NCI-H345 (cell line): ENCODE measurements around the gene TMCC2.
A peak's percentile ranks its signal among the peaks of the same experiment; 100 is the strongest.

Experiments used
- DNase-seq: peaks from one replicate; lab custom pipeline; 2025; lab: John Stamatoyannopoulos, UW

The TMCC2 gene

DNA sequence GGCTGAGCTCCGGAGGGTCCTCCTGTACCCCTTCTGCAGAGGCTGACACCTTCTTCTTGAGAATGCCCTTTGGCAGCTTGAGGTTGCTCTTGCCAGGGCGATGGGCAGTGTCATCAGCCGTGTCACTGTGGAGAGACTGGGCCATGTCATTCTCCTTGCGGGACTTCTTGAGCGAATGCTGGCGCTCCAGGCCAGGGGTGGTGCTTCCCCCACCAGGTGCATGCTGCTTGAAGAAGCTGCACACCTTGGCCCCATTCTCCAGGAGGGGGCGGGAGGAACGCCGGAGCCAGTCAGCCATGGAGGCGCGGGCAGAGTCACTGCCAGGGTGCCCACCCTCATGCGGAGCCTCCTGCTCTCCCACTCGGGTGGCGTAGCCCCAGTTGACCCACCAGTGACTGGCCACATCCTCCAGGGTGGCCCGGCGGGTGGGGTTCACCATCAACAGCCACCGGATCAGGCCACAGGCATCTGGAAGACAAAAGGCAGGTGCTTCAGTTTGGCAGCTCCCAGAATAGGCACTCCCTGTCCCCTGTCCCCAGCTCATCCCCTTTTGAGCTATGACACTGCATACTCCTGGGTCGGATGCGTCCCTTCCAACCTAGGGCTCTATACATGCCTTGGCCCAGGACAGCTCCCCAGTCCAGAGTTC lies 76.4 kb downstream of the TMCC2 start:
- no peak for DNase-seq

DNA sequence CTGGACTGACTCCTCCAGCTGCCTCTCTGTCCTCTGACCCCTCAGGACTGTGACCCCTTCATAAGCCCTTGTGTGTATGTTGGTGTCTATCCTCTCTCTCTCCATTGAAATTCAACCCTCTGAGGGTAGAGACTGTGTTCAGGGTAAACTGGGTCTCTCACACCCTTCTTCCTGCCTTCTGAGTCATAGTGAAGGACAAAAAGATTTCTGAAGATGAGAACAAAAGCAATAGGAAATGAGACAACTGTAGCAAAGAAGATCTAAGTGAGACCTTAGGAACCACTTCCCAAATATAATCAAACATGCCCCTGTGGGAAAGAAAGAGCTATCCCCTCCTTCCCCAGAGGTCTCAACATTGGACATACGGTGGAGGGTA lies 76.9 kb downstream of the TMCC2 start:
- no peak for DNase-seq

DNA sequence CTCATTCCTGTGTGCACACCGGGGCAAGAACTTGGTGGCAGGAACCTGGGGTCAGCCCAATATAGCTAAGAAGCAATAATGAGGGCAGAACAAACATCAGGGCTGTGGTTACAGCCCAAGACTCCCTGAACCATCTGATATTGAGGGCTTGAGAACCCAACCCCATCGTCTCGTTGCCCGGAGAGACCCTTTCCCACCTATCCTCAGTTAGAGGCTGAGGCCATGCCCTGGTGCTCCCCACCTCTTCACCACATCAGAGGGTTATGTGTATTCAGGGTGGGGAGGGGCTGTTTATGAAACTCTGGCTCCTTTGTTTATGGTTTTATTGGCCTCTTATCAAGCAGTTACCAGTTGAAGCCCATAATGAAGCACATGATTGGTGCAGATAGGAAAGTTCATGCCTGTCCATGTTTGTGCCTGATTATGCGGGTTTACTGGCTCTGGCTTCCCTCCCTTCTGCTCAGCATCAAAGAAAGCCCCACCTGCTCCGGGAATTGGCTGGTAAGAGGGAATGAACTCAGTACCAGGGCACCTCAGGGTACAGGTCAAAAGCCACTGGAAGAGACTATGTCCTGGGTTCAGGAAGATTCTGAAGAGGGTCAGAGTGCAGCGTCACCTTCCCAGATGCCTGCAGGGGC lies 79.3 kb downstream of the TMCC2 start:
- DNase-seq, result no peak

DNA sequence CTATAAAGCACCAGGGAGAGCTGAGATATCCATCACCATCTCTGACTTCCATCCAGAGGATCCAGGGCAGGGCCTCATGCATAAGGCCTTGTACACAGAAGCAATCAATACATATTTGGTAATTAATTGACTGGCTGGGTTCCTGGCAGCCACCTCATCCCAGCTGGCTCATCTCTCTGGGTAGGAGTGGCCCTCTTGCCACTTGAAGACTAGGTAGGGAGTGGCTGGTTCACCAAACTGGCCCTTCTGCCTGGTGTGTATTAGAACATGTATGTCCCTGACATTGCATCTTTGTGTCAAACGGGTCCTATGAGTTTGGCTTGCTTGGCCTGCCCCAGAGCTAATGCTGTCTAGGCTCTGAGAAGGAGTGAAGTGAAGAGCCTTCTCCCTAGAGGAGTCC lies 82.0 kb downstream of the TMCC2 start:
- no peak for DNase-seq

DNA sequence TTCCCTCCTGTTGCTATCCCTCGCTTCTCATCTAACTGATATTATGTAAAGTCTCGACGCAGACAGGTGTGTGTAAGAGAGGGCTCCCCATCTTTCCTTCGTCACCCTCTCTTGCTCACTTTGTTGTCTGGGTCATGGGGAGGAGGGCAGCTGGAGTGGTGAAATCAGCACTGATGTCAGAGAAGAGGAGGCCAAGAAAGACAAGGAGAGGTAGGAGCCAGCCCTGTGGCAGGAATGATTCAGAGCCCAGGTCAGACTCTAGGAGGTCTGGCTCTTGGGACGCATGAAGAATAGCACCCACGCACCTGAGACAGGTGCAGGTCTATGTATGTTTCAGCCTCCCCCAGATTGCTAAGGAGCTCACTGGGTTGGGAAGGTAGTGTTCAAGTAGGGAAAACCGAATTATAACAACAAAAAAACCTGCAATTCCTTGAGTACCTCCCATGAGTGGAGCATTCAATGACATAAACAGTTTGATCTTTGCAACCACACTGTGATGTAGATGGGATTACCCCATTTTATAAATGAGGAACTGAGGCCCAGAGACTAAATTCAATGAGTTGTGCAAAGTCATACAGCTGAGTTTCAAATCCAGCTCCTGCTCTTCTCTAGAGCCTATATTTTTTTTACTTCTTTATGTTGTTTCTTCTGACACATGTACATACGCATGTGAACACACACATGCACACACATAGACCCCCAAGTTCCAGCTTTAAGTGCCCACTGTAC lies 83.4 kb downstream of the TMCC2 start:
- no peak for DNase-seq

DNA sequence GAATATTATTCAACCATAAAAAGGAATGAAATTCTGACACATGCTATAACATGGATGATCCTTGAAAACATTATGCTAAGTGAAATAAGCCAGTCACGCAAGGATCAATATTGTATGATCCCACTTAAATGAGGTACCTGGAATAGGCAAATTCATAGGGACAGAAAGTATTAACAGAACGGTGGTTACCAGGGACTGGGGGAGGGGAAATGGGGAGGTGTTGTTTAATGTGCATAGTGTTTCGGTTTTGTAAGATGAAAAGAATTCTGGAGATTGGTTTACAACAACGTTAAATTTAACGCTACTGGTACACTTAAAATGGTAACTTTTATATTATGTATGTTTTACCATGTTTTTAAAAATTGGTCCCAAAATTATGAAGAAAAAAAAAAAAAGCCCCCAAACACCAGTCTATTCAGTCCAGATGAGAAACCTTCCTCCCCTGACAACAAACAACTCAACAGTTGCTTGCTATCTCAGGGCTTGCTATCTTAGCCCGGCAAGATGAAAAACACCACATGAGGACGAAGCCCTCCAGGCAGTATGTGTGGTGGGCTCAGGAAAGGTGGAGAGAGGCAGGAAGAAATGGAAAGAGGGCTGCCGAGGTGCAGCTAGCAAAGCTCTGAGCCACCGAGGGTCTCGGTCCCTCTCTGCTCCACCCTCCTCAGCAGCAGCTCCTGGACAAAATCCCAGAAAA lies 85.3 kb downstream of the TMCC2 start:
- no peak for DNase-seq

DNA sequence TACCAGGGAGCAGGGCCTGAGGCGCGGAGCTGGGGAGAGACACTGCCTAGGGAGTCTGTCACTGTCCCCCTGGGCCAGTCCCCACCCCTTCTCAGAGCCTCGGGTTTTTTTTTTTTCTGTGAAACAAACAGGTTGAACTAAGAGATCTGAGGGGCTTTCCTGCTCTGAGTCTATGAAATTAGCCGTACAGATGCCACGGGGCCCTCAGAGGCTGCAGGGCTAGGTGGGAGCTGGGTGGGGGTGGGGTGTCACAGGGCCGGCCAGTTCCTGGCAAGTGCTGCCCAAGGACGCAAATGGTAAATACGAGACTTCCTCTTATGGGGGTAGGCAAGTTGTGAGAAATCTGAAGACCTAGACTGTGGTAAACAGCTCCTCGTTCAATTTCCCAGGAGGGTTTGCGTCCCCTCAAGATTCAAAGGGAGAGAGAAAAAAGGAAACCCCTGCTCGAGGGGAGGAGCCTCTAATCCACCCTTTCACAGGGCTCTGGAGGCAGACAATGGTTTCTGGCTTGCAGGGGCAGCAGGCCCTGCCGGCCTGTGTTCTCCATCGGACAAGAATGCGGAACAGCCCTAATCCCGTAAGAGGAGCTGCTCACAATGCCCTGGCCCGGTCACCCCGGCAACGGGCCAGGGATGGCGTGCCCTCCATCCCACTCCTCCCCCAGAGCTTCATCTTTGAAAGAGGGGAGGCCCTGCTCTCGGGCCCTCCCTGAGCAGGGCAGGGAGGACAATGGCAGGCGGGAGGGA lies 86.0 kb downstream of the TMCC2 start:
- DNase-seq, result peak; percentile 22

DNA sequence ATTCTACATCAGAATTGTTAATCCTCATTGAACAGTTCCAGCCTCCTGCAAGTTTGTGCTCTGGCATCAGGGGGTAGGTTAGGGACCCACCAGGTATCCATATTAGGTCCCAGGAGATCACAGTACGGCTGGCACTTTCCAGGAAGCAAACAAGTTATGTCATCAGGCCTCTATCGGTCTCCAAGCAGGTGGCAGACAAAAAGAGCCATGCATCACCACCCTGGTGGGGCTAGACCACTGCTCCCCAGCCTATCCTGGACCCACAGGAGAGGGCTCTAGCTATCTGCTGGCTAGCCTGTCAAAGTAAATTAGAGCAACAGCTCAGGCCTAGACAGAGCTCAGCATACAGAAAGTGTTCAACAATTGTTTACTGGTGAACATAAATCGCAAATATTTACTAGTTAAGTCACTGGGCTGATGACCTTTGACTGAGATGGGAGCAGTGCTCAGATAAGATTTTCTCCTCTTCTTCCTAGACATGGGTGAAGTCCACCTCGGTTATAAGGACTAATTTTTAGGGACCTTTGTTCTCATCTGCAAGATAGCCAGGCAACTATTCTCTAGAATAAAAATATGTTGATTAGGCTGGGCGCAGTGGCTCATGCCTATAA lies 87.4 kb downstream of the TMCC2 start:
- DNase-seq, result peak; percentile 39

DNA sequence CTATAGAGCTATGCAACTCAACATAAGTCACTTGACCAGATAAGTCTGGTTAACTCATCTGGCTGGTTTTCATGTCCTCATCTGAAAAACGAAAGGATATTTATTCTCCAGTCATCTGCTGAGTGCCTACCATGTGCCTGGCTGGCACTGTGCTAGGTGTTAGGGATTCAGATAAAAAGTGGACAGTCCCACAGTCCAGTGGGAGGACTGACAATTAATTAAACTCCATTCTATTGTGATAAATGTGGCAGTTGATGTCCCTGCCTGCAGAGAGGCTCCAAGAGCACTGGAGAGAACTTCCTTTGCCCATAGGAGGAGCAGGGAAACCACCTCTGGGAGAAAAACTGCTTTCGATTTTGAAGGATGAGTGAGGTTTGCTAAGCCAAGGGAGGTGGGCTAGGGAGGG lies 88.4 kb downstream of the TMCC2 start:
- no peak for DNase-seq

DNA sequence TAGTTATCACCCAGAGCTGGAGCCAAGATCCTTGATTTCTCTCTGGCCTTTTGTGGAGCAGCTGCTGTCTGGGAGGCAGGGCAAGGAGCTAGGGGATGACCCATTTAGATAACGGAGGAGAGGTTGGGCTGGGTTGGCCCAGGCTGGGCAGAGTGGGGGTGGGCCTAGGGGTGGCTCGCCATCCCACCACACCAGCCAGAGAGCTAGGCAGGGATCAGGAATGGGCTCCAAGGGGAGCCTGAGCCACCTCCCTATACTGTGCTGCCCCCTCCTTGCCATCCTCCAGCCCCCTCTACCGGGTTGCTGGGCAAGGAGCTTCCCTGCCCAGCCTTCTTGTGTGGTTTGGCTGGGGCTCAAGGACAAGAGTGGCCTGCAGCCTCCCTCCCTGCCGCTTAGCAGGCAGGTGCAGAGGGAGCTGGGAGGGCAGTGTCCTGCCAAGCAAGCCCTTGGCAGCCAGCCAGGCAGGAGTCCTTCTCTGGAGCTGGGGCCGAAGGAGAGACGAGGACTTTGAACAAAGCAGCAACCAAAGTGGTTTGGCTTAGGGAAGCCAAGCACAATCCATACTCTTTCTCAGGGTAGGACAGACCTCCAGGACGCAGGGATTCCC lies 89.7 kb downstream of the TMCC2 start:
- peak; percentile 89 for DNase-seq

DNA sequence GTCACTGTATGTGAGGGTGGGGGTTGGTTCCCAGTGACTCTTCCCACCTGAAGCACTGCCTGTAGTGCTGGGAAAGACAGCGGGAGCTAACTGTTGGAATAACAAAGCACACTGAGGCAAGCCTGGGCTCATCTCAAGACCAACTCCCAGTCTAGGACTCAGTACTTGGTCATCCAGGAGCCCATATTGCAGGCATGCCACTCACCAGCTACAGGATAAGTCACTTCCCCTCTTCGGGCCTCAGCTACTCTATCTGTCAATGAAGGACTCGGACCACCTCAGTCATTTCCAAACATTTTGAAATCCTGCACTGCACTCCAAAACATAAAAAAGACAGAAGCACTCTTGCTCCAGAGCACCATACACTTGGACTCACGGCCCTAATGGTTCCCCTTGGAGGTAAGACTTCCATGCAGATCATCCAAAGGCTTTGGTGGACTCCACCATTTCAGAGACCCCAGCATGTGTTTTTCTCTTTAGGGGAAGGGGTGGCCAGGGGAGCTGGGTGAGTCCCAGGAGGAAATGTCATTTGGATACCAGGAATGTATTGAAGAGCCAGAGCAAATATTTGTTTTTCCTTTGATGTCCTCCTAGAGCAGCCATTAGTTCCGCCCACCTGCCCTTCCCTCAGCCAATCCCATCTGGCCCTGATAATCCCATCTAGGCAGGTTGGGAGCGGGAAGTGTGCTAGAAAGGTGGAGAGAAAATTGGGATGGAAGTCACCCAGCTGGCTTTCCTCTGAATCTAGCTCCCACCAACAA lies 90.7 kb downstream of the TMCC2 start:
- DNase-seq, result peak; percentile 93

DNA sequence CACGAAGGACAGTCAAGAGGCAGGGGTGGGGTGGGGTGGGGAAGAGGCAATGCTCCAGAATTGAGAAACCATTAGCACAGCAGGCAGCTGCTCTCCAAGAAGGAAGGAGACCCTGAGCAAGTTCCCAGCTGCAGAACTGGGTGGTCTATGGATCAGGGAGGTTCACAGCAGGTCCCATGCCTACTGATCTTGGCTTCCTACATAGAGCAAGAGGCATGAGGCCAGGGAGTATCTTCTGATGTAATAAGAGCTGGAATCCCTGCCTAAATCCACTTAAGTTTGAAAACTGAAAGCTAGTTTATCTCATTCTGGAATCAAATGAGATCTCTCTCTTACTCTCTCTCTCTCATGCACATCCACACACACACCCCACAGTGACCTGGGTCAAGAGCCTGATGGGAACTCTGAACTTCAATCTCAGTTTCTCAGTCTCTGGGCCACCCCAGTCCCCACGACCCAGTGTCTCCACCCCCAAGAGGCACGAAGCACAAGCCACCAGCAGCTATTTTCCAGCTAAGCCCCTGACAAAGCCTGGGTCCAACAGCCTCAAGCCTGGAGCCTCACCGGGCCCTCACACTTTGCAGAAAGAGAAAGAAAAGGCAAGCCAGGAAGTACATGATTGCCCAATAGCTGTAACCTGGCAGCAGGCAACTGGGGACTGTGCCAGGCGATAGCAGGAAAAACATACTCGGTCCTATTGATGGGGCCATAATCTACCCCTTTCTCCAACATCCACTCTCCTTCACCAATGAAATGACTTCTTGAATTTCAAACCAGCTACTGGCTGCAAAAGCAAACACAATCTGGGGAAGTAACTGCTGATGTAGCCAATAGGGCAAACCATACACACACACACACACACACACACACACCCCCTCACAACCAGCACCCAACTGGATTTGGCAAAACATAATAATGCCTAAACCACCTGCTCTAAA lies 91.6 kb downstream of the TMCC2 start:
- DNase-seq, result peak; percentile 86

DNA sequence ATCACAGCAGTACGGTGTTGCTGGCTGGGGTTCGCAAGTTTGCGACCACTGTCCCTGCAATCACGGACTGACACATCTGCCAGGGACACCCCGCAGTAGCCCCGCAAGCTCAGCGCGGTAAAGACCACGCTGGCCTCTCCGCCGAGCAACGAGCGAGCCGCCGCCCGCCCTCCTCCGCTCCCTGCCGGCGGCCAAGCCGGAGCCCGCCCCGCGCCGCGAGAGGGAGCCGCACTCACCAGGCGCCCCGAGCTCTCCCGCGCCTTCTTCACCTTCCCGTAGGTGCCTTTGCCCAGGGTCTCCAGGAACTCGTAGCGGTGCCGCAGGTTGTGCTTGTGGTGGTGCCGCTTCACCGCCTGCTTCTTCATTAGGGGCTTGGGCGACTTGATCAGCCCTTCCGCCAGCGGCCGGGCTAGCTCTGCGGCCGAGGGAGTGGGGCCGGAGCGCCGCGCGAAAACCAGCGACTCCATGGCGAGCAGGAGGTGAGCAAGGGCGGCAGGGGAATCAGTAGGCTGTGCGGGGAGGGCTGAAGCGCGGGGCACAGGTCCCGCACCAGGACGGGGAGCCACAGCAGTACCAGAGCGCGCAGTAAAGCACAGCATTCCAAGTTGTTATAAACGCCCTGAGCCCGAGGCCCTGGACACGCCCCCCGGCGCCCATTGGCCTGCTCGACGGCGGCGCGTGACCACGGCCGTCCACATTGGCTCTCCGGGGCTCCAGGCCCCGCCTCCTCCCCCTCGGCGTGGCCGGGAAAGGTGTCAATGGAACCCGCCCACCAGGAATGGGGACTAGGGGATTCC lies 93.6 kb downstream of the TMCC2 start, which contains the start of gene NUAK2:
TSS of gene NUAK2 (minus strand) at position 584 of the 797 bp plus-strand sequence. CDS start at position 467, 117 bp downstream.
- peak; percentile 96 for DNase-seq

DNA sequence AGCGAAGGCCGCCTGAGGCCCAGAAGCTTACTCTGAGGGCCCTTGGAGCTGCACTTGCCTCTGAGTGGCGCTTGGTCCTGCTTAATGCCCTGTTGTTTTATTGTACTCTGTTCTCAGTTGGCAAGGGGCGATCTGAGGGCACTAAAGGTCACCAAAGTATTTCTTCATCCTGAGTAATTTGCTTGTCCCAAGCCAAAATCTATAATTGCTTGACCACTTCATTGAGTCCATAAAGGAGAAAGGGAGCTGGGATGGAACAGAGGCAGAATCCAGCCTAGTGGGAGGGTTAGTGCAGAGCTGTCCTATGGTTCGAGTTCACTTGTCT lies 94.2 kb downstream of the TMCC2 start:
- DNase-seq, result no peak
